ENCODE data around the gene ETV7. TPM values are rescaled to one million over a fixed set of nuclear protein-coding genes. Genes with fewer than 3 reads are reported as not detected.
"Not testable (repeated sequence)": the region's sequence is repeated elsewhere in the genome, so short reads cannot be mapped to it uniquely, and the experiment has no call there.

Gene ETV7
- total RNA-seq, 2 experiments from 2014 or later: 20.7 to 21.9 TPM

DNA sequence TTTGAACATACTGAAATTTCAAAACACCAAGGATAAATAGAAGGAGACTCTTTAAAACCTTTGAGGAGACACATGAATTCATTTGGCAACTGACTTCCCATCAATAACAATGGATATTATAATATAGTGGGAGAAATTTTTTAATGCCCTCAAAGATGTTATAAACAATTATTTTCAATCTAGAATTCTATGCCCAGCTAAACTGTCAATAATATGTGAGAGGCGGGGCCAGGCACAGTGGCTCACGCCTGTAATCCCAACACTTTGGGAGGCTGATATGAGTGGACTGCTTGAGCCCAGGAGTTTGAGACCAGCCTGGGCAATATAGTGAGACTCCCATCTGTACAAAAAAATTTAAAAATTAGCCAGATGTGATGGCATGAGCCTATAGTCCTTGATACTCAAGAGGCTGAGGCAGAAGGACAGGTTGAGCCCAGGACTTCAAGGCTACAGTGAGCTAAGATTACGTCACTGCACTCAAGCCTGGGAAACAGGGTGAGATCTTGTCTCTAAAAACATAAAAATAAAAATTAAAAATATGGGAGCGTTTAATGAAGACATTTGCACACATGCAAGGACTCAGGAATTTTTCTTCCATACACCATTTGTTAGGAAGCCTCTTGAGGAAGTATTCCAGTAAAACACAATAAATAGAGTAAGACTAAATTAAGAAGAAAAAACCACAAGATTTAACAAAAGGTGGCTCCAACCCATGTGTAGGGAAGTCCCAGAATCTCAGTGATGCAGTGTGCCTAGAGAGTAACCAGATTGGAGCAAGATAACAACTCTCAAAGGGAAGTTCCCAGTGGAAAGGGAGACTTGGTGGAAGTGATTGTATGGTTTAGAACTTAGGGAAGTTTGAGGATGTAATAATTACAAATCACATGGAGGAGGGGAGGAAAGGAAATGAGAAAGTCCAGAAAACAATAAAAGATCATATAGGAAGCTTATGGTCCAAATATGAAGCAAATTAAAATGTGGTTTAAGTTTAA, 26.3 kb upstream of the ETV7 start:
- ChIA-PET CTCF (interaction anchor here (1.3 kb wide), 1 partner anchor 10 kb away, joined by 3 read pairs; no protein-coding TSS in a partner anchor), POLR2A (no interaction called here)
- no peak overlapping the region for H3K4me3 Mint-ChIP-seq
- H3K36me3 Mint-ChIP-seq (ENCODE audit: low read depth): no peaks in the 10 kb centered on the region
- no peaks in the 10 kb centered on the region for H3K4me1 Mint-ChIP-seq
- no peak for DNase-seq
- H3K27ac Mint-ChIP-seq: no peak overlapping the region
- H3K9me3 Mint-ChIP-seq: peaks cover 9% of the 10 kb centered on the region
- H3K27me3 Mint-ChIP-seq: peaks cover 11% of the 10 kb centered on the region

- CTCF ChIA-PET: interaction anchor here (0.7 kb wide), 1 partner anchor 10 kb away, joined by 5 read pairs; no protein-coding TSS in a partner anchor
- H3K27me3 Mint-ChIP-seq: peaks cover 14% of the 10 kb centered on the region
- H3K4me1 Mint-ChIP-seq; H3K27ac Mint-ChIP-seq; H3K4me3 Mint-ChIP-seq; POLR2A ChIA-PET; DNase-seq; H3K9me3 Mint-ChIP-seq; H3K36me3 Mint-ChIP-seq (ENCODE audit: low read depth): not testable (repeated sequence)
Observed at GRCh38 chr6:36409718-36410117, 22.2 kb upstream of the ETV7 start.

DNA sequence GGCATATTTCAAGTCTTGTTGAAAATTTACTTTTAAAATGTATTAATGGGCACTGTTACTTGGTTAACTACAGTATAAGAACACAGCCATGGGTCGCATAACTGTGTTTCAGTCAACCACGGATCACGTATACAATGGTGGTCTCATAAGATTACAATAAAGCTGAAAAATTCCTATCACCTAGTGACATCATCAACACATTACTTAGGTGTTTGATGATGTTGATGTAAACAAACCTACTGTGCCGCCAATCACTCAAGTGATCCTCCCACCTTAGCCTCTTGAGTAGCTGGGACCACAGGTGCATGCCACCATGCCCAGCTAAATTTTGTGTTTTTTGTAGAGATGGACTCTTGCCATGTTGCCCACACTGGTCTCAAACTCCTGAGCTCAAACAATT, 16.7 kb upstream of the ETV7 start:
- Mint-ChIP-seq H3K4me1 (no peaks in the 10 kb centered on the region), H3K4me3 (no peak overlapping the region), H3K36me3 (ENCODE audit: low read depth) (no peaks in the 10 kb centered on the region), H3K27ac (no peak overlapping the region), H3K9me3 (no peaks in the 10 kb centered on the region), H3K27me3 (peaks cover 18% of the 10 kb centered on the region)
- POLR2A ChIA-PET: no interaction called here
- CTCF ChIA-PET: interaction anchor here (0.6 to 1.2 kb wide), 2 partner anchors 19 to 168 kb away, joined by 3 to 5 read pairs; no protein-coding TSS in a partner anchor
- DNase-seq: no peak

- Mint-ChIP-seq H3K4me1 (no peaks in the 10 kb centered on the region), H3K9me3 (no peaks in the 10 kb centered on the region), H3K27me3 (peaks cover 16% of the 10 kb centered on the region), H3K27ac (no peak overlapping the region), H3K36me3 (ENCODE audit: low read depth) (no peaks in the 10 kb centered on the region), H3K4me3 (no peak overlapping the region)
- DNase-seq: no peak
- POLR2A ChIA-PET: no interaction called here
- CTCF ChIA-PET: interaction anchor here (1.0 to 1.2 kb wide), 3 partner anchors 21 to 62 kb away, joined by 3 to 4 read pairs (median 3); no protein-coding TSS in a partner anchor
Observed at GRCh38 chr6:36402481-36402880, 15.0 kb upstream of the ETV7 start.

DNA sequence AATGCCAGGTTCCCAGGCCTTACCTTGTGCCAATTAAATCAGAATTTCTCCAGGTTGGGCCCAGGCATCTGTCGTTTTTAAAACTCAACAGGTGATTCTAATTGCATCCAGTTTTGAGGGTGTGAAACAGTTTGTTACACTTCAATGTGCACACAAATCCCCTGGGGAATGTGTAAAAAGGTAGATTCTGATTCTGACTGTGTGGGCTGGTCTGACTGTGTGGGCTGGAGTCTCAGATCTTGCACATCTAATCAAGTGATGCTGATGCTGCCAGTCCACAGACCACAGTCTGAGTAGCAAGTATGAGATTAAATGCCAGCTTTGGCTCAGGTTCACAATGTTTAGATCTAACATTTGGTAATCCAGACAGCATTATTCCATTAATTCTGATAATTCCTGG, 12.5 kb upstream of the ETV7 start:
- Mint-ChIP-seq H3K36me3 (ENCODE audit: low read depth) (no peaks in the 10 kb centered on the region), H3K4me1 (no peaks in the 10 kb centered on the region), H3K9me3 (no peaks in the 10 kb centered on the region), H3K27me3 (peaks cover 12% of the 10 kb centered on the region), H3K27ac (no peak overlapping the region), H3K4me3 (no peak overlapping the region)
- ChIA-PET POLR2A (no interaction called here), CTCF (interaction anchor here (0.5 kb wide), 1 partner anchor 10 kb away, joined by 5 read pairs; no protein-coding TSS in a partner anchor)
- no peak for DNase-seq

DNA sequence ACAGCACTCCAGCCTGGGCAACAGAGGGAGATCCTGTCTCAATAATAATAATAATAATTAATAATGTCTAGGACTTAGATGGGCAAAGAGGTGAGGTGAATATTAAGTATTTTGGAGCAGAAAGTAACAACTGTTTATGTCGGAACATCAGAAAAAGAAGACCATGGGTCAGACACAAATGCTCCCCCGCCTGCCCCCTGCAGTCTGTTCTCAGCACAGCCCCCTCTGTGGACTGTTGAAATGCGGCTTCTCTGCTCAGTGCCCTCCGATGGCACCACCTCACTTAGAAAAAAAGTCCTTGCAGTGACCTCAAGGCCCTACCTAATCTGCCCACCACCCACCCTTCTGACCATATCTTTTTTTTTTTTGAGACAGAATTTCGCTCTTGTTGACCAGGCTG, 5.2 kb upstream of the ETV7 start:
- H3K9me3 Mint-ChIP-seq: no peaks in the 10 kb centered on the region
- H3K27me3 Mint-ChIP-seq: peaks cover 26% of the 10 kb centered on the region
- no peak overlapping the region for H3K4me3 Mint-ChIP-seq
- no peak for DNase-seq
- ChIA-PET POLR2A (no interaction called here), CTCF (no interaction called here)
- no peaks in the 10 kb centered on the region for H3K36me3 Mint-ChIP-seq (ENCODE audit: low read depth)
- no peak overlapping the region for H3K27ac Mint-ChIP-seq
- H3K4me1 Mint-ChIP-seq: peaks cover 8% of the 10 kb centered on the region

GRCh38 chr6:36389353-36389752, 1.9 kb upstream of the ETV7 start:
- ChIA-PET POLR2A (interaction anchor here (1.4 kb wide), 1 partner anchor 54 kb away, joined by 3 read pairs; the partner anchor contains the start of gene KCTD20), CTCF (no interaction called here)
- Mint-ChIP-seq H3K36me3 (ENCODE audit: low read depth) (peaks cover 22% of the 10 kb centered on the region), H3K4me1 (peaks cover 36% of the 10 kb centered on the region), H3K27ac (no peak overlapping the region), H3K9me3 (no peaks in the 10 kb centered on the region), H3K27me3 (peaks cover 26% of the 10 kb centered on the region), H3K4me3 (no peak overlapping the region)
- no peak for DNase-seq

DNA sequence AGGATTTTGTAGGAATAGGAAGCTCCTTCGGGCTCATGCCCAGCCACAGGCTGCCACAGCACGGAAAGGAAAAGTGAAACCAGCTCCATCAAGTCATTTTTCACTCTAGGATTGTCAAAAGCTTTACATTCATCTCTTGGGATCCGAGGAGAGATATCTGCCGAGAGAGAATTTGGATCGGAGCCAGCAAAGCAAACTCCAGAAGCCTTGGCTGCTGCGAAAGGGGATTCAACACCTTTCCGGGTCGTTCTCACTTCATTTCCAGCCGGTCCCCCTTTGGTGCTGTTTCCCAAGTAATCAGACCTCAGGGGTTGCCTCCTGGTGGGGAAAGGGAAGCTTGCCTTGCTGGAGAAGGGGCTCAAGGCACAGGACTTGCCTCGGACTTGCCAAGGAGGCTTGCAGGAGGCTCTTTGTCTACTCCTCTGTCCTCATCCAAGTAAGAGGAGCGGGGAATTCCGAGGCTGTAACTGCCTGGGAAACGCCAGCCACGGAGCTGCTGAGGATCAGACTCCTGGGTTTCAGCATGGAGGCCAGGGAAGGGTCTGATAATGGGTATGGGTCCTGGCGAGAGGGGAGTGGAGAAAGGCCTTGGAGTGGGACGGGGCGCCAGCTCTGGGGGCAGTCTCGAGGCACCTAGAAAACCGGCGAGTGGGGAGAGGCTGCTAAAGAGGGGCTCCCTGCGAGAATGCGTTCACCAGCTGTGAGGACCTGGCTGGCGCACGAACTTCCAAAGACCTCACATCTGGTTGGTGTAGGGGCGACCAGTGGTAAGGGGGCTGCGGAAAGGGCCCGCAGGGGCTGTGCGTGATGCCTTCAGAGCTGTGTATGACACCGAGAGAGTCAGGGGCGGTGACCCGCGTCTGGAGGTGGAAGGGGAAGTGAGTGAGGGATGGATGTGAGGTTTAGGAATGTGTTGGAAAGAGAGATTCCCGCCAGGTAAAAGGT, 702 bp downstream of the ETV7 start:
- Mint-ChIP-seq H3K27ac (peak overlapping the region; percentile 89), H3K27me3 (peaks cover 18% of the 10 kb centered on the region), H3K4me1 (peaks cover 61% of the 10 kb centered on the region), H3K36me3 (ENCODE audit: low read depth) (peaks cover 45% of the 10 kb centered on the region), H3K4me3 (peak overlapping the region; percentile 99), H3K9me3 (no peaks in the 10 kb centered on the region)
- DNase-seq: peak; percentile 33
- ChIA-PET CTCF (interaction anchor here (0.8 to 1.4 kb wide), 5 partner anchors 12 to 46 kb away, joined by 3 to 6 read pairs (median 4); no protein-coding TSS in a partner anchor), POLR2A (interaction anchor here (1.0 to 2.3 kb wide), 8 partner anchors 10 to 360 kb away, joined by 3 to 12 read pairs (median 4); partner anchors contain the start of genes KCTD20, MAPK14 and PXT1)

- Mint-ChIP-seq H3K4me1 (peaks cover 79% of the 10 kb centered on the region), H3K27me3 (peaks cover 7% of the 10 kb centered on the region), H3K36me3 (ENCODE audit: low read depth) (peaks cover 64% of the 10 kb centered on the region), H3K4me3 (peak overlapping the region; percentile 30), H3K9me3 (no peaks in the 10 kb centered on the region), H3K27ac (peak overlapping the region; percentile 91)
- POLR2A ChIA-PET: no interaction called here
- no peak for DNase-seq
- CTCF ChIA-PET: interaction anchor here (1.1 kb wide), 1 partner anchor 43 kb away, joined by 3 read pairs; no protein-coding TSS in a partner anchor
Observed at GRCh38 chr6:36384095-36384494, 3.4 kb downstream of the ETV7 start.

GRCh38 chr6:36383606-36384005, 3.9 kb downstream of the ETV7 start:
- peak overlapping the region; percentile 30 for H3K4me3 Mint-ChIP-seq
- H3K4me1 Mint-ChIP-seq: peaks cover 83% of the 10 kb centered on the region
- no peaks in the 10 kb centered on the region for H3K9me3 Mint-ChIP-seq
- CTCF ChIA-PET: interaction anchor here (1.1 kb wide), 1 partner anchor 43 kb away, joined by 3 read pairs; no protein-coding TSS in a partner anchor
- H3K36me3 Mint-ChIP-seq (ENCODE audit: low read depth): peaks cover 69% of the 10 kb centered on the region
- H3K27ac Mint-ChIP-seq: peak overlapping the region; percentile 91
- peak; percentile 42 for DNase-seq
- H3K27me3 Mint-ChIP-seq: peaks cover 6% of the 10 kb centered on the region
- POLR2A ChIA-PET: interaction anchor here (1.2 kb wide), 1 partner anchor 39 kb away, joined by 3 read pairs; no protein-coding TSS in a partner anchor

DNA sequence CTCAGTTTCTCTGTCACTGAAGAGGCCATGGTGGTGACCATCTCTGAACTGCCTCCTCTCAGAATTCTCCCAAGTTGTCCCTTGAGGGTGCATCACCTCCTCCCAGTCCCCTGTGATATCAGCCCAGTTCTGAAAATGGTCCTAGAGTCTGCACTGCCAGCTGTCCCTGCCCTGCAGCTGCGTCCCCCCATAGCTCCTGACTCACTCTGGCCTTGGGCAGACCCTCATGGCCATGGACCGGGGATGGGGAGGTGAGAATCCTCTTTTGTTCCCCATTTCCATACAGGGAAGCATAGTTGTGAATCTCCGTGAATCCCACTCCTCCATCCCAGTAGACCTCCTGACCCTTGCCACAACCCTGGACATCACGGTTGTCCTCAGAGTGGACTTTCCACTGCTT, 4.5 kb downstream of the ETV7 start:
- Mint-ChIP-seq H3K27me3 (peaks cover under 1% of the 10 kb centered on the region), H3K4me3 (no peak overlapping the region), H3K36me3 (ENCODE audit: low read depth) (peaks cover 69% of the 10 kb centered on the region), H3K9me3 (no peaks in the 10 kb centered on the region), H3K4me1 (peaks cover 82% of the 10 kb centered on the region), H3K27ac (peak overlapping the region; percentile 91)
- CTCF ChIA-PET: interaction anchor here (1.5 kb wide), 1 partner anchor 22 kb away, joined by 3 read pairs; no protein-coding TSS in a partner anchor
- POLR2A ChIA-PET: interaction anchor here (1.2 kb wide), 2 partner anchors 40 to 261 kb away, joined by 3 read pairs; no protein-coding TSS in a partner anchor
- DNase-seq: no peak
